Right ventricle myocardium inferior (tissue), 1 donor: Measurements from ENCODE around the gene INSC. TPM values are rescaled to one million over a fixed set of nuclear protein-coding genes. Genes with fewer than 3 reads are reported as not detected.
"Not testable (repeated sequence)": the region's sequence is repeated elsewhere in the genome, so short reads cannot be mapped to it uniquely, and the experiment has no call there.

ENCODE experiments used
- ATAC-seq: fragments of 200-7000 bp; cut with Tn5 transposase; one replicate; pipeline ENCODE4 v1.9.1; 2020; ENCODE audit warnings: mild to moderate bottlenecking, moderate library complexity
- DNase-seq: peaks from one replicate; pipeline ENCODE4 v3.0.0; 2021; ENCODE audit errors: missing footprints
- intact Hi-C: fragments of 100-400 bp; cut with DNase I; formaldehyde crosslinking; loops from one replicate; pipeline ENCODE4 v1.11.0; 2022
- long read RNA-seq: library from polyadenylated mRNA; unstranded; transcript quantifications from one replicate; pipeline ENCODE4 v2.0.0, GENCODE V29; 2021
- total RNA-seq: library from RNA; stranded (reverse); fragmentation: NEBNext Ultra II Directional; extraction: Animal tissue kit (Norgen Biotek cat#: 25700); gene quantifications from one replicate; pipeline ENCODE4 v1.2.1, GENCODE V29; 2021
- donor health status: DM: no; HTN: yes; CAD: no; lungs with severe emphysema.

INSC gene, protein sequence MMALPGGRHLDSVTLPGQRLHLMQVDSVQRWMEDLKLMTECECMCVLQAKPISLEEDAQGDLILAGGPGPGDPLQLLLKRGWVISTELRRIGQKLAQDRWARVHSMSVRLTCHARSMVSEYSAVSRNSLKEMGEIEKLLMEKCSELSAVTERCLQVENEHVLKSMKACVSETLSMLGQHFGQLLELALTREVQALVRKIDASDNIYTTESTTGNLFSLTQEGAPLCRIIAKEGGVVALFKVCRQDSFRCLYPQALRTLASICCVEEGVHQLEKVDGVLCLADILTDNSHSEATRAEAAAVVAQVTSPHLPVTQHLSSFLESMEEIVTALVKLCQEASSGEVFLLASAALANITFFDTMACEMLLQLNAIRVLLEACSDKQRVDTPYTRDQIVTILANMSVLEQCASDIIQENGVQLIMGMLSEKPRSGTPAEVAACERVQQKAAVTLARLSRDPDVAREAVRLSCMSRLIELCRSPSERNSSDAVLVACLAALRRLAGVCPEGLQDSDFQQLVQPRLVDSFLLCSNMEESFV
- total RNA-seq: 0.51 TPM
- long read RNA-seq: 0 reads

GRCh38 chr11:15114501-15115475, at the start of gene INSC:
Gene INSC, plus strand, starts transcription at chr11:15114923. Its CDS starts 34,252 bp downstream, at chr11:15149175.
- no peak for DNase-seq
- peak; percentile 56 for ATAC-seq
- intact Hi-C loops: no loop called here

DNA sequence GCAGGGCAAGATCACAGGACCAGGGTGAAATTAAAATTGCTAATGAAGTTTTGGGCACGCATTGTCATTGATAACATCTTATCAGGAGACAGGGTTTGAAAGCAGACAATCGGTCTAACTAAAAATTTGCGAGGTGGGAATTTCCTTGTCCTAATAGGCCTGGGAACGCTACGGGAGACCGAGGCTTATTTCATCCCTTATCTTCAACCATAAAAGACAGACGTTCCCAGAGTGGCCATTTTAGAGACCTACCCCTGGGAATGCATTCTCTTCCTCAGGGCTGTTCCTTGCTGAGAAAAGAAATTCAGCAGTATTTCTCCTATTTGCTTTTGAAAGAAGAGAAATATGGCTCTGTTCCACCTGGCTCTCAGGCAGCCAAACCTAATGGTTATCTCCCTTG, 45.0 kb upstream of the INSC start:
- ATAC-seq, DNase-seq, intact Hi-C loops: not testable (repeated sequence)

DNA sequence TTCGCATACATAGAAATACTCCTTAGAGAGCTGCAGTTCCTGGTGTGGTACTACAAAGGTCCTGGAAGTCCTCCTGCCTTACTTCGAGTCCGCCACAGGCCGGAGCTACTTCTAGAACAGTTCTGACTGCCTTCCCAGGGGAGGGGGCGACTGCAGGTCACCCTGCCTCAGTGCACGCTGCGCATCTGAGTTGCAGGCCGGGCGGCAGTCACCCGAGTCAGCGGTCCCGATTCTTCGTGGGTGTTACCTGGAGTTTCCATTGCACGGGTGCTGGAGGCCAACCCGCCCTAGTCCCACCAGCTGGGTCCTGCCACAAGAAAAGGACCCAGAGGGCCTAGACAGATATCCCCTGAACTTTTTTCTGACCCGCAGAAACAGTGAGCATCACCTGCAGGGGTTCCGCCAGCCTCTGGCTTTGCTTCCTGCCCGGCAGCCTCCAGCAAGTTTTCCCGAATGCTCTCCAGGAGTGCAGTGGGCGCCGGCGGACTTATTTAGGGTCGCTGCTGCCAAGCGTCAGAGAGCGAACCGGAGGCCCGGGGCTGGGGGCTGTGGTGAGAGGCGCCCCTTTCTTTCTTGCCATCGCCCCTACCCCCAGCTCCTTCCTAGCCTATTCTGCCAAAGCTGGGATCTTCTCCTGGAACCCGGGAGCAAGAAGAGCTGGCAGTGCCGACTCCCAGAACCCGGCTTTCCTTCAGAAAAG, 43.0 kb upstream of the INSC start:
- ATAC-seq: no peak
- no peak for DNase-seq
- intact Hi-C loops: no loop called here

GRCh38 chr11:15072551-15073143, 42.1 kb upstream of the INSC start:
- intact Hi-C loops: no loop called here
- DNase-seq (no peak), ATAC-seq (no peak)

- intact Hi-C loops: loop anchor here (2.0 kb wide), 1 partner anchor 165 kb away; no protein-coding TSS in a partner anchor
- ATAC-seq (peak; percentile 52), DNase-seq (no peak)
Measured at GRCh38 chr11:15073361-15074205, 41.1 kb upstream of the INSC start, which contains the start of gene CALCB. Gene CALCB, plus strand, starts transcription at chr11:15073593. Its CDS starts 1,126 bp downstream, at chr11:15074719.

- peak; percentile 85 for ATAC-seq
- intact Hi-C loops: loop anchor here (2.0 kb wide), 1 partner anchor 166 kb away; no protein-coding TSS in a partner anchor
- DNase-seq: peak; percentile 92
Measured at GRCh38 chr11:15074206-15075161, 40.2 kb upstream of the INSC start.

- intact Hi-C loops: loop anchor here (2.0 kb wide), 1 partner anchor 166 kb away; no protein-coding TSS in a partner anchor
- DNase-seq (no peak), ATAC-seq (no peak)
Measured at GRCh38 chr11:15075162-15075526, 39.6 kb upstream of the INSC start.

DNA sequence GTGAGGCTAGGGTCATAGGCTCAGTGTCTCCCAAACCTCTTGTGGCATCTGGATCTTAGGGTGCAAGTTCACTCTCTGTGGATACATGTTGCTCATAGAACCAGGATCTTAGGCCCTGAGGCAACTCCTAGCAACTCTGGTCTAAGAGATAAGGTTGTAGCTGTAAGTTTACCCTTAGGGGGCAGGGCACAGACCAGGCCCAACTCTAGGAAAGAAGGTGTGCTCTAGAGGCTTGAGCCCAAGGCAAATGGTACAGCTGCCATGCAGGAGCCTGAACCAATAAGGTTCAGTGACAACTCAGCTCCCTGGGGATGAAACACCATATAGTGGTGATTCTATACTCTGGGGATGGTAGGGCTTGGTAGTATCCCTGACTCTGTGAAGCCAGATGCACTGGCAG, 23.5 kb upstream of the INSC start:
- no peak for DNase-seq
- ATAC-seq: no peak
- intact Hi-C loops: no loop called here

- DNase-seq (no peak), ATAC-seq (no peak)
- intact Hi-C loops: no loop called here
Measured at GRCh38 chr11:15091625-15092024, 23.1 kb upstream of the INSC start.

GRCh38 chr11:15093432-15093831, 21.3 kb upstream of the INSC start:
- ATAC-seq (no peak), DNase-seq (no peak)
- intact Hi-C loops: no loop called here

- DNase-seq (no peak), ATAC-seq (no peak)
- intact Hi-C loops: no loop called here
Measured at GRCh38 chr11:15095736-15096228, 18.9 kb upstream of the INSC start.

GRCh38 chr11:15097411-15097810, 17.3 kb upstream of the INSC start:
- intact Hi-C loops: no loop called here
- DNase-seq: no peak
- no peak for ATAC-seq

- ATAC-seq: no peak
- DNase-seq: no peak
- intact Hi-C loops: no loop called here
Measured at GRCh38 chr11:15099267-15099666, 15.5 kb upstream of the INSC start.

- ATAC-seq (peak; percentile 82), DNase-seq (no peak)
- intact Hi-C loops: loop anchor here (1.0 to 5.0 kb wide), 2 partner anchors 61 to 107 kb away; no protein-coding TSS in a partner anchor
Measured at GRCh38 chr11:15101072-15101709, 13.5 kb upstream of the INSC start.

DNA sequence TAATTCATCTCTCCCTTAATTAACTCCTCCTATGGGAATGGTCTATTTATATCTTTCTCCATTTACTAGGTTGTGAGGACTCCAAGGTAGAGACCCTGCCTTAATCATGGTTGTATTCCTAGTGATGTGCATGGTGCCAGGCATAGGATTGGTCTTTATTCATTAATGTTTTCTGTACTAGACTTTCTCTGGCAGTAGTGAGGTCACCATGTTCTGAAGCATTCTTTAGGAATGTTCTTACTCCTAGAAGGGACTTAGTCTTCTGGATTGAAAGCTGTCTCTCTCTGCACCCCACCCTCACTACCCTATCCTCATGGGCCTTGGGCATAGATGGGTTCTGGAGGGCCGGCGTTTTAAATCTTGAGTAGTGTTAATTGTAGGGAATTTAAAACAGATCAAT, 10.6 kb upstream of the INSC start:
- DNase-seq: no peak
- intact Hi-C loops: loop anchor here (5.0 kb wide), 1 partner anchor 58 kb away; no protein-coding TSS in a partner anchor
- ATAC-seq: no peak
